Vagina (tissue), 2 donors: ENCODE data around the gene ASH1L. TPM values are rescaled to one million over a fixed set of nuclear protein-coding genes. Genes with fewer than 3 reads are reported as not detected.
"Not testable (repeated sequence)": the region's sequence is repeated elsewhere in the genome, so short reads cannot be mapped to it uniquely, and the experiment has no call there.

ENCODE experiments used
- DNase-seq, 2 donors: peaks; one replicate each; pipeline ENCODE4 v3.0.0-alpha.2; 2017; ENCODE audit errors: extremely low spot score in 2 of 2
- H3K27ac ChIP-seq: fragments of 200-600 bp; sonication (generic); one replicate; pipeline ENCODE4 v1.5.1; 2019
- H3K27me3 ChIP-seq: fragments of 200-600 bp; sonication (generic); one replicate; pipeline ENCODE4 v1.5.1; 2019
- H3K36me3 ChIP-seq, 2 donors: fragments of 200-600 bp; sonication (generic); one replicate each; pipeline ENCODE4 v1.5.1; 2017 to 2019
- H3K4me1 ChIP-seq: fragments of 200-600 bp; sonication (generic); one replicate; pipeline ENCODE4 v1.5.1; 2019
- H3K4me3 ChIP-seq, 2 donors: fragments of 200-600 bp; sonication (generic); 1 replicate in 1 of 2; 2 replicates in 1 of 2; pipeline ENCODE4 v1.5.1; 2016 to 2019
- H3K9me3 ChIP-seq: fragments of 200-600 bp; sonication (generic); one replicate; pipeline ENCODE4 v1.5.1; 2019
- CTCF ChIP-seq, 3 experiments: fragments of 450-650 bp in 2 of 3; fragments of 200-600 bp in 1 of 3; sonication (generic) in 1 of 3; IDR thresholded peaks; one replicate each; pipeline ENCODE4 v1.5.1; 2017 to 2019; ENCODE audit warnings: antibody characterized with exemption in 3 of 3, mild to moderate bottlenecking in 2 of 3, moderate library complexity in 2 of 3
- POLR2A ChIP-seq, 2 donors: fragments of 450-650 bp; IDR thresholded peaks; one replicate each; pipeline ENCODE4 v1.6.1; 2017; ENCODE audit warnings: antibody characterized with exemption in 2 of 2, mild to moderate bottlenecking in 2 of 2, moderate library complexity in 2 of 2
- POLR2AphosphoS5 ChIP-seq, 2 donors: sonication (generic); formaldehyde crosslinking; IDR thresholded peaks; one replicate each; pipeline ENCODE4 v1.9.0; 2017; ENCODE audit warnings: antibody characterized with exemption in 2 of 2, mild to moderate bottlenecking in 2 of 2, low read depth in 1 of 2; ENCODE audit not compliant: insufficient read depth in 1 of 2
- intact Hi-C: fragments of 100-400 bp; cut with DNase I; formaldehyde crosslinking; loops from one replicate; pipeline ENCODE4 v1.15.1; 2023
- total RNA-seq: library from RNA; depleted of rRNA; stranded (reverse); fragments of >200 nt; gene quantifications from one replicate; pipeline ENCODE4 v1.2.3, GENCODE V29; 2016

ASH1L gene
- total RNA-seq, 1 donor from 2014 or later = 74.9 TPM

GRCh38 chr1:155507945-155508344, 54.7 kb downstream of the ASH1L start:
- no peak for DNase-seq
- H3K4me3 ChIP-seq = no peak overlapping the region
- H3K36me3 ChIP-seq = no peaks in the 10 kb centered on the region
- H3K4me1 ChIP-seq = peaks cover 27% of the 10 kb centered on the region
- TF ChIP-seq POLR2AphosphoS5 (IDR thresholded peaks at IDR 0.05; ENCODE audit: insufficient read depth in 1 of 2, low read depth in 1 of 2) (no peak), CTCF (IDR thresholded peaks at IDR 0.05) (no peak), POLR2A (IDR thresholded peaks at IDR 0.05) (no peak)
- H3K27me3 ChIP-seq = no peaks in the 10 kb centered on the region
- H3K27ac ChIP-seq = no peak overlapping the region
- H3K9me3 ChIP-seq = no peaks in the 10 kb centered on the region
- intact Hi-C loops = no loop called here

GRCh38 chr1:155505963-155506362, 56.6 kb downstream of the ASH1L start:
- H3K9me3 ChIP-seq, H3K27me3 ChIP-seq, intact Hi-C loops, DNase-seq, H3K27ac ChIP-seq, H3K36me3 ChIP-seq, H3K4me3 ChIP-seq: not testable (repeated sequence)
- H3K4me1 ChIP-seq = peaks cover 27% of the 10 kb centered on the region

- Histone ChIP-seq H3K9me3 (no peaks in the 10 kb centered on the region), H3K36me3 (no peaks in the 10 kb centered on the region), H3K27me3 (no peaks in the 10 kb centered on the region), H3K27ac (no peak overlapping the region), H3K4me3 (no peak overlapping the region), H3K4me1 (peaks cover 40% of the 10 kb centered on the region)
- TF ChIP-seq POLR2AphosphoS5 (IDR thresholded peaks at IDR 0.05; ENCODE audit: insufficient read depth in 1 of 2, low read depth in 1 of 2) = no peak
- no peak for TF ChIP-seq POLR2A (IDR thresholded peaks at IDR 0.05)
- TF ChIP-seq CTCF (IDR thresholded peaks at IDR 0.05) = no peak
- intact Hi-C loops = no loop called here
- DNase-seq = no peak
Measured at GRCh38 chr1:155504207-155504606, 58.4 kb downstream of the ASH1L start.

GRCh38 chr1:155499953-155500639, 62.5 kb downstream of the ASH1L start:
- no peaks in the 10 kb centered on the region for H3K36me3 ChIP-seq
- DNase-seq = no peak
- H3K4me3 ChIP-seq = no peak overlapping the region
- H3K27me3 ChIP-seq = no peaks in the 10 kb centered on the region
- no peak overlapping the region for H3K27ac ChIP-seq
- H3K4me1 ChIP-seq = peaks cover 20% of the 10 kb centered on the region
- H3K9me3 ChIP-seq = no peaks in the 10 kb centered on the region
- no peak for TF ChIP-seq CTCF (IDR thresholded peaks at IDR 0.05)
- TF ChIP-seq POLR2A (IDR thresholded peaks at IDR 0.05) = no peak
- no peak for TF ChIP-seq POLR2AphosphoS5 (IDR thresholded peaks at IDR 0.05; ENCODE audit: insufficient read depth in 1 of 2, low read depth in 1 of 2)
- intact Hi-C loops = no loop called here

GRCh38 chr1:155499263-155499662, 63.3 kb downstream of the ASH1L start:
- no peak for DNase-seq
- Histone ChIP-seq H3K27me3 (no peaks in the 10 kb centered on the region), H3K27ac (no peak overlapping the region), H3K36me3 (no peaks in the 10 kb centered on the region), H3K4me3 (no peak overlapping the region), H3K4me1 (peaks cover 14% of the 10 kb centered on the region), H3K9me3 (no peaks in the 10 kb centered on the region)
- no peak for TF ChIP-seq CTCF (IDR thresholded peaks at IDR 0.05)
- no peak for TF ChIP-seq POLR2A (IDR thresholded peaks at IDR 0.05)
- no peak for TF ChIP-seq POLR2AphosphoS5 (IDR thresholded peaks at IDR 0.05; ENCODE audit: insufficient read depth in 1 of 2, low read depth in 1 of 2)
- intact Hi-C loops = no loop called here

- intact Hi-C loops, H3K27ac ChIP-seq, H3K4me1 ChIP-seq, DNase-seq, H3K4me3 ChIP-seq, H3K36me3 ChIP-seq, H3K9me3 ChIP-seq, H3K27me3 ChIP-seq: not testable (repeated sequence)
Measured at GRCh38 chr1:155493595-155493994, 69.0 kb downstream of the ASH1L start.

- H3K4me1 ChIP-seq = peaks cover 13% of the 10 kb centered on the region
- H3K27me3 ChIP-seq, H3K4me3 ChIP-seq, H3K36me3 ChIP-seq, H3K27ac ChIP-seq, DNase-seq, H3K9me3 ChIP-seq, intact Hi-C loops: not testable (repeated sequence)
Measured at GRCh38 chr1:155488419-155488818, 74.2 kb downstream of the ASH1L start.
